BJ (cell line): ENCODE results near the gene CHKB. TPM values are rescaled to one million over a fixed set of nuclear protein-coding genes. Genes with fewer than 3 reads are reported as not detected.

Experiments used
- CTCF ChIA-PET: fragments of 350-600 bp; formaldehyde crosslinking; extraction: SDS; loops from one replicate; lab custom pipeline; 2021; ENCODE audit warnings: antibody characterized with exemption, inconsistent platforms; lab: Yijun Ruan, JAX
- POLR2A ChIA-PET: fragments of 300-600 bp; sonication (Branson Sonifier 250); formaldehyde crosslinking; extraction: SDS; loops from one replicate; lab custom pipeline; 2021; ENCODE audit warnings: antibody characterized with exemption; lab: Charles Lee
- DNase-seq: peaks from one replicate; pipeline ENCODE4 v3.0.0-alpha.2; 2011; ENCODE audit warnings: low read depth
- H3K27me3 ChIP-seq: 2 replicates; pipeline ENCODE4 v1.6.0; 2011; ENCODE audit warnings: low read length; ENCODE audit not compliant: control insufficient read depth, insufficient read depth
- H3K36me3 ChIP-seq: 2 replicates; pipeline ENCODE4 v1.5.1; 2011; ENCODE audit warnings: low read length; ENCODE audit not compliant: control insufficient read depth, insufficient read depth
- H3K4me3 ChIP-seq: 2 replicates; pipeline ENCODE4 v1.5.1; 2011; ENCODE audit warnings: low read depth, mild to moderate bottlenecking, control low read depth, low read length
- polyA plus RNA-seq: library from polyadenylated mRNA; depleted of rRNA; stranded (reverse); fragments of >200 nt; gene quantifications from 2 replicates; pipeline ENCODE4 v1.2.3, GENCODE V29; 2011
- TF ChIP-seq, protein P1 (sequence below): IDR thresholded peaks from 2 replicates; pipeline ENCODE4 v1.5.1; 2011; ENCODE audit warnings: low read depth, mild to moderate bottlenecking, control low read depth, inconsistent platforms, low read length, moderate library complexity; ENCODE audit not compliant: insufficient read depth

CHKB gene
- polyA plus RNA-seq, 1 experiment: 51.2 TPM

DNA sequence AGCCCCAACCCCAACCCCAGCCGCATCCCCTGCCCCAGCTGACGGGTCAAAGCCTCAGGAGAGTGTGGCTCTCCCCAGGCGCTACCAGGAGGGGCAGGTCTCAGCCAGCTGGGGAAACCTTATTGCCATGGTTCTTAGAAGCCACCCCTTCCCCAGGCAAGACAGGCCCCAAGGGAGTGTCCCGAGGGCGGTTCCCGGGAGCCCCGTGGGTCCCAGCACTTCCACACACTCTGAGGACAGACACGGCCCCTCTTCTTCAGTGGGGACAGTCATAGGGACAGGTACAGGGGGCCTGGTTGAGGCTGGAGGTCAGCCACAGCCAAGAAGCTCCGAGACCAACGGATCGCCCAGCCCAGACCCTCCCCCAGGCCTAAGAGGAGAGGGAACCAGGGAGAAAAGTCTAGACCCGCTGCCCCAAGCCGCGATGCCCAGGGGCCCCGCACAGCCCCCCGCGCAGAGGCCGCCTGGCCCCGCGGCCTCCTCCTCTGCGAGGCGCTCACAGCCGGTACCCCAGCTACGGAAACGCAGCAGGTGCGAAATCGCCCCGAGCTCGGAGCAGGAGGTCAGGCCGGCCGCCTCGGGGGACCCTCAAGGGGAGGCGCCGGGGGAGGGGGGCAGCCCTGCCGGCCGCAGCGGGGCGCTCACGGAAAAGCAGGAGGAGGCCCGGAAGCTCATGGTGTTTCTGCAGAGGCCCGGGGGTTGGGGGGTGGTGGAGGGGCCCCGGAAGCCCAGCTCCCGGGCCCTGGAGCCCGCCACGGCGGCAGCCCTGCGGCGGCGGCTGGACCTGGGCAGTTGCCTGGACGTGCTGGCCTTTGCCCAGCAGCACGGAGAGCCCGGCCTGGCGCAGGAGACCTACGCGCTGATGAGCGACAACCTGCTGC, 34.4 kb downstream of the CHKB start:
- TF ChIP-seq, protein P1, sequence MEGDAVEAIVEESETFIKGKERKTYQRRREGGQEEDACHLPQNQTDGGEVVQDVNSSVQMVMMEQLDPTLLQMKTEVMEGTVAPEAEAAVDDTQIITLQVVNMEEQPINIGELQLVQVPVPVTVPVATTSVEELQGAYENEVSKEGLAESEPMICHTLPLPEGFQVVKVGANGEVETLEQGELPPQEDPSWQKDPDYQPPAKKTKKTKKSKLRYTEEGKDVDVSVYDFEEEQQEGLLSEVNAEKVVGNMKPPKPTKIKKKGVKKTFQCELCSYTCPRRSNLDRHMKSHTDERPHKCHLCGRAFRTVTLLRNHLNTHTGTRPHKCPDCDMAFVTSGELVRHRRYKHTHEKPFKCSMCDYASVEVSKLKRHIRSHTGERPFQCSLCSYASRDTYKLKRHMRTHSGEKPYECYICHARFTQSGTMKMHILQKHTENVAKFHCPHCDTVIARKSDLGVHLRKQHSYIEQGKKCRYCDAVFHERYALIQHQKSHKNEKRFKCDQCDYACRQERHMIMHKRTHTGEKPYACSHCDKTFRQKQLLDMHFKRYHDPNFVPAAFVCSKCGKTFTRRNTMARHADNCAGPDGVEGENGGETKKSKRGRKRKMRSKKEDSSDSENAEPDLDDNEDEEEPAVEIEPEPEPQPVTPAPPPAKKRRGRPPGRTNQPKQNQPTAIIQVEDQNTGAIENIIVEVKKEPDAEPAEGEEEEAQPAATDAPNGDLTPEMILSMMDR: no peak
- Histone ChIP-seq H3K36me3 (no peaks in the 10 kb centered on the region), H3K4me3 (no peak overlapping the region), H3K27me3 (peaks cover 31% of the 10 kb centered on the region)
- POLR2A ChIA-PET: no interaction called here
- no peak for DNase-seq
- CTCF ChIA-PET: interaction anchor here (0.8 to 2.0 kb wide), 4 partner anchors 12 to 22 kb away, joined by 4 to 16 read pairs (median 6); partner anchors contain the start of gene SYCE3

GRCh38 chr22:50547263-50547985, 35.2 kb downstream of the CHKB start:
- Histone ChIP-seq H3K27me3 (peaks cover 31% of the 10 kb centered on the region), H3K36me3 (no peaks in the 10 kb centered on the region), H3K4me3 (no peak overlapping the region)
- DNase-seq: no peak
- TF ChIP-seq, protein P1: no peak
- CTCF ChIA-PET: interaction anchor here (0.8 to 2.0 kb wide), 4 partner anchors 13 to 22 kb away, joined by 4 to 16 read pairs (median 6); partner anchors contain the start of gene SYCE3
- POLR2A ChIA-PET: no interaction called here

DNA sequence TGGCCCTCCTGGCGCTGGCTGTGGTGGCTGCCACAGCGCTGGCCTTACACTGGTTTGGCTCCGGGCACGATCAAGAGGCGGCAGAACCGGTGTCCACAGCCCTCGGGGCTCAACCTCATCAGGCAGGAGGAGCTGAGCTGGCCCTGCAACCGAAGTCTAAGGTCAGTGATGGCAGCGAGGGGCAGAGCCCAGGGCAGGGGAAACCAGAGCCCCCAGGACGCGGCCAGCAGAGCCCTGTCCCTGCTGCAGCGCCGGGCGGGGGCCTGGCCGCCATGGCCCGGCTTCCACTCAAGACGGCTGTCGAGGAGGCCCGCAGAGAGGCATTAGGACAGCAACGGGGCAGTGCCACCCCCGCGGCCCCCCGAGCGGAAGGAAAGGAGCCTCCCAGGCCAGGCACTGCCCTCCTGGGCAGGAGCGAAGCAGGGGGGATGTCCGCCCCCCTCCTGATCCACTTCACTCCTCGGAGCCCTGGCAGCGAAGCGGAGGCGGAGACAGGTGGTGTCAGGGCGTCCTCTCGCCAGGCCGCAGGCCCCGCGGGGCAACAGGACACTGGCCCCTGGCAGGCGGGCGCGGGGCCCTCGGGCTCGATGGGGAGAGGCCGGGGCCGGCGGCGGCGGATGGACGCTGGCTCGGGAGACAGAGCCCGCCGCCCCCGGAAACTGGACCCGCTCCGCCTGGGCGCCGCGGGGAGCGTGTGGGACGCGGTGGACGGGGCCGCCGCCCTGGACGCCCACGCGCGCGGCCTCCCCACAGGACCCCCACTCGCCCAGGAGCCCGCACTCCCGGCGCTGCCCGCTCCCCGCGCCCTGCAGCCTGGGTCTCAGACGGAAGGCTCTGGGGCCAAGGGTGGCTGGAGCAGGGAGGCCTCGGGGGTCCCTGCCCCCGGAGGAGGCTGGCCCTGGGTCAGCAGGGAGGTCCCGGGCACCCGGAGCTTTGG, 36.1 kb downstream of the CHKB start:
- DNase-seq: no peak
- CTCF ChIA-PET: interaction anchor here (0.8 to 1.9 kb wide), 5 partner anchors 9 to 21 kb away, joined by 3 to 17 read pairs (median 4); partner anchors contain the start of genes SCO2 and SYCE3
- POLR2A ChIA-PET: no interaction called here
- peaks cover 30% of the 10 kb centered on the region for H3K27me3 ChIP-seq
- TF ChIP-seq, protein P1: no peak
- no peak overlapping the region for H3K4me3 ChIP-seq
- H3K36me3 ChIP-seq: no peaks in the 10 kb centered on the region

- TF ChIP-seq, protein P1: peak; percentile 52
- no peak for DNase-seq
- ChIA-PET CTCF (interaction anchor here (0.8 to 1.8 kb wide), 6 partner anchors 10 to 75 kb away, joined by 3 to 17 read pairs (median 4); partner anchors contain the start of genes SCO2 and SYCE3), POLR2A (interaction anchor here (1.0 kb wide), 1 partner anchor 20 kb away, joined by 3 read pairs; the partner anchor contains the start of gene SCO2)
- Histone ChIP-seq H3K27me3 (peaks cover 30% of the 10 kb centered on the region), H3K36me3 (no peaks in the 10 kb centered on the region), H3K4me3 (no peak within 1 kb of the TSS)
Measured at GRCh38 chr22:50545522-50546325, 36.9 kb downstream of the CHKB start, which contains the start of gene KLHDC7B. KLHDC7B (plus strand) TSS chr22:50545899; CDS start chr22:50546244, 345 bp downstream.
